GM12865 (cell line): ENCODE data around the gene KRTAP5-8.
"Not testable (repeated sequence)": the region's sequence is repeated elsewhere in the genome, so short reads cannot be mapped to it uniquely, and the experiment has no call there.

ENCODE experiments used
- DNase-seq: peaks from one replicate; pipeline ENCODE4 v3.0.0; 2010; ENCODE audit warnings: low read depth
- H3K4me3 ChIP-seq: 2 replicates; pipeline ENCODE4 v1.5.1; 2011; ENCODE audit warnings: mild to moderate bottlenecking, low read depth, low read length, control low read depth
- CTCF ChIP-seq: IDR thresholded peaks from 2 replicates; pipeline ENCODE4 v1.5.1; 2011; ENCODE audit warnings: low read length, control low read depth, low read depth, inconsistent platforms; ENCODE audit not compliant: insufficient read depth; ENCODE audit errors: missing control alignments

The KRTAP5-8 gene

GRCh38 chr11:71568704-71569349, 31.0 kb downstream of the KRTAP5-8 start:
- DNase-seq = no peak
- no peak overlapping the region for H3K4me3 ChIP-seq
- TF ChIP-seq CTCF = no peak

GRCh38 chr11:71571101-71571850, 33.5 kb downstream of the KRTAP5-8 start:
- not testable (repeated sequence) for DNase-seq, H3K4me3 ChIP-seq

- DNase-seq = no peak
Observed at GRCh38 chr11:71572811-71573210, 35.0 kb downstream of the KRTAP5-8 start.

GRCh38 chr11:71574418-71574817, 36.6 kb downstream of the KRTAP5-8 start:
- H3K4me3 ChIP-seq = no peak overlapping the region
- DNase-seq = no peak
- TF ChIP-seq CTCF = no peak

More at GRCh38 chr11:71572811-71573210, 35.0 kb downstream of the KRTAP5-8 start:
- no peak overlapping the region for H3K4me3 ChIP-seq
- no peak for TF ChIP-seq CTCF

GRCh38 chr11:71575723-71576424, 38.0 kb downstream of the KRTAP5-8 start:
- H3K4me3 ChIP-seq = no peak overlapping the region
- DNase-seq = no peak
- TF ChIP-seq CTCF = no peak

- not testable (repeated sequence) for H3K4me3 ChIP-seq, DNase-seq
Observed at GRCh38 chr11:71576688-71577465, 39.1 kb downstream of the KRTAP5-8 start.

GRCh38 chr11:71577469-71578004, 39.7 kb downstream of the KRTAP5-8 start:
- no peak for TF ChIP-seq CTCF
- no peak overlapping the region for H3K4me3 ChIP-seq
- no peak for DNase-seq

- not testable (repeated sequence) for DNase-seq, H3K4me3 ChIP-seq
Observed at GRCh38 chr11:71579513-71579912, 41.7 kb downstream of the KRTAP5-8 start.
